AG09319 (cell line): ENCODE results near the gene ARMH4.

Experiments used
- DNase-seq: peaks from one replicate; pipeline ENCODE4 v3.0.0-alpha.2; 2010; ENCODE audit warnings: low read depth; ENCODE audit errors: extremely low read depth
- CTCF ChIP-seq: IDR thresholded peaks from 2 replicates; pipeline ENCODE4 v1.5.1; 2011; ENCODE audit warnings: low read depth, mild to moderate bottlenecking, inconsistent platforms, low read length, moderate library complexity

Gene ARMH4

GRCh38 chr14:57970594-57970993 is 181.4 kb downstream of the ARMH4 start:
- no peak for DNase-seq
- TF ChIP-seq CTCF = no peak

- no peak for DNase-seq
- TF ChIP-seq CTCF = no peak
These were observed 181.8 kb downstream of the ARMH4 start for GRCh38 chr14:57970175-57970574.

GRCh38 chr14:57963071-57963470 is 188.9 kb downstream of the ARMH4 start:
- no peak for TF ChIP-seq CTCF
- DNase-seq = no peak

- no peak for DNase-seq
These were observed 189.5 kb downstream of the ARMH4 start for GRCh38 chr14:57962325-57963035.

GRCh38 chr14:57961786-57962060 is 190.3 kb downstream of the ARMH4 start:
- TF ChIP-seq CTCF = no peak
- DNase-seq = no peak

More at GRCh38 chr14:57962325-57963035, 189.5 kb downstream of the ARMH4 start:
- TF ChIP-seq CTCF = no peak

- no peak for DNase-seq
- no peak for TF ChIP-seq CTCF
These were observed 190.8 kb downstream of the ARMH4 start for GRCh38 chr14:57960946-57961785.

GRCh38 chr14:57957441-57957840 is 194.6 kb downstream of the ARMH4 start:
- DNase-seq = no peak
- no peak for TF ChIP-seq CTCF
